ENCODE measurements around the gene RPTOR.

RPTOR gene

GRCh38 chr17:80992948-80993624 lies 448.4 kb downstream of the RPTOR start:
- peak; percentile 30 for DNase-seq

GRCh38 chr17:80995131-80995530 lies 450.5 kb downstream of the RPTOR start:
- DNase-seq = peak; percentile 24

- peak; percentile 26 for DNase-seq
Observed at GRCh38 chr17:80996422-80997305, 452.0 kb downstream of the RPTOR start.

DNA sequence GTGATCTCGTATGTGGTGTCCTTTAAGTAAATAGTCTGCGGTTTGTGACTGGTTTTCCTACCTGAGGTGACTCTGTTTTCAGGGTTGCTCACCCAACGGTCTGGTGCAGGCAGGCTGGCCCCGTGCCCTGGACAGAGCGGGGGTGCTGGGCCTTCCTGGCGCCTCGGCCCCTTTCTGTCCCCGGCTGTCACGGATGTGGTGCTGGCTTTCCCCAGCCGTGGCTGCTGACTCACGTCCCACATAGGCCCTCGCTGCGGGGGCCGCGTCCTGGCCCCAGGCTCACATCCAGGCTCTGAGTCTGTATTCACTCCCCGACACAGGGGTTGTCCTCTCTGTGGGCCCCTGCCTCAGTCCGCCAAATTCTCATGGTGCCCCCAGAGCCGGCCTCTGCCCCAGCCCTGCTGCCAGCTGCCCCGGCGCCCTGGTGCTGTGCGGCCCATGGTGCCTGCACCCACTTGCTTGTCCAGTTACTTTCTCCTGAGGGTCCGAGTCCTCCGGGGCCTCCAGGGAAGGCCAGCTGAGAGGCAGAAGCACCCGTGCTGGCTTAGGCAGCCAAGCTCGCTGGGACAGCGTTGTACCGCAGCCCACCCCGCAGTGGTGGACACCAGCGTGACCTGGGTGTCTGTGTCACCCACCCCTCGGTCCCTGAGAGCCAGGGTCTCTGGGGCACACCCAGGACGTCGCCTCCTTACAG lies 452.9 kb downstream of the RPTOR start:
- peak; percentile 34 for DNase-seq

DNA sequence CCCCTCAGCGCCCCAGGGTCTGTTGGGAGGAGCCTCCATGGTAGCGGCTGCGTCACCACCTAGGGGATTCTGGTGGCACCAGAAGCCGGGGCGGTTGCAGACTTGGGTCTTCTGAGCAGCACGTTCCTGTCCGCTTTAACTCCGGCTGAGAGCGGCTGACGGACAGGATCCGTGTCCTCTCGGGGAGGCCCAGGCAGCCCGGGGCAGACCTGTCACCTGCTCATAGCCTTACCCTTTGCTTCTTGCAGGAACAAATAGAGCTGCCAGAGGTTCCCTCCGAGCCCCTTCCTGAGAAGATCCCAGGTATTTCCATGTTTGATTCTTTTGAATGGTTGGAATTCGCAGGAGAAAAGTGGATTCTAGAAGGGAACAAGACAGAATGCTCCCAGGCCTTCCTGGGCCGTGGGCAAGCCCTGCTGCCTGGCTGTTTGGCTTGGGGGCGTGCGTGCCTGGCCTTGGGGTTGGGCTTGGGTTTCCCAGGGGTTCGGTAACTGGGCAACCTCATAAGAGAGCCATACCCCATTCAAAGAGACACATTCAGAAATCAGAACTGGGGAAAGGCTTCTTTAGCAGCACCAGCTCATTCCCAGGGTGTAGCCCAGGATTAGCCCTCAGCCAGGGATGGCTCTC lies 453.6 kb downstream of the RPTOR start:
- DNase-seq = peak; percentile 15

- DNase-seq = peak; percentile 26
Observed at GRCh38 chr17:80998748-80999535, 454.3 kb downstream of the RPTOR start.

GRCh38 chr17:80999536-81000333 lies 455.1 kb downstream of the RPTOR start:
- peak; percentile 25 for DNase-seq

- peak; percentile 28 for DNase-seq
Observed at GRCh38 chr17:81000334-81000630, 455.6 kb downstream of the RPTOR start.

- peak; percentile 35 for DNase-seq
Observed at GRCh38 chr17:81000631-81001357, 456.2 kb downstream of the RPTOR start.

- no peak for DNase-seq
Observed at GRCh38 chr17:81002013-81002384, 457.4 kb downstream of the RPTOR start.

DNA sequence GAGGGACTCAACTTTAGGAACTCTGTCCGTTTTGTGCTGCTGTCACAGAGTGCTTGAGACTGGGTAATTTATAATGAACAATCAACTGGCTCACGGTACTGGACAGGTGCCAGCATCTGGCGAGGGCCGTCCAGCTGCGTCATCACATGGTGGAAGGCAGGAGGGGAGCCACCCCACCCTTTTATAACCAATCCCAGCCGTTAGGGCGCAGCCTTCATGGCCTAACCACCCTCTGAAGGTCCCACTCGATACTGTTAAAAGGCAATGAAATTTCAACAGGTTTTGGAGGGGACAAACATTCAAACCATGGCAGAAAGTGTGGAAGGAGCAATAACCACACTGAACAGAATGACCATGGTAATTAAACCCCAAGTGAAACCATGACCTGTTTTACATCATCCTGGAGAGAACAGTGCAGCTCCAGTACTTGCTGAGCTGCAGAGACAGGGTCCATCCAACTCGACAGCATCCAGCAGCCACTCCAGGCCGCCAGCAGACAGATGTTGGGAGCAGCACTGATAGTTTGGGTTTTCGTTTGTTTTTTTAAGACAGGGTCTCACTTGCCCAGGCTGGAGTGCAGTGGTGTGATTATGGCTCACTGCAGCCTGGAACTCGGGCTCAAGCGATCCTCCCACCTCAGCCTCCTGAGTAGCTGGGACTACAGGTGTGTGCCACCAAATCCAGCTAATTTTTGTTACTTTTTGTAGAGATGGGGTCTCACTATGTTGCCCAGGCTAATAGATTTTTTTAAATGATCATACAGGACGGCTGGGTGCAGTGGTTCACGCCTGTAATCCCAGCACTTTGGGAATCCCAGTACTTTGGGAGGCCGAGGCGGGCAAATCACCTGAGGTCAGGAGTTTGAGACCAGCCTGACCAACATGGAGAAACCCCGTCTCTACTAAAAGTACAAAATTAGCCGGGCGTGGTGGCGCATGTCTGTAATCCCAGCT lies 458.0 kb downstream of the RPTOR start:
- DNase-seq = peak; percentile 42

DNA sequence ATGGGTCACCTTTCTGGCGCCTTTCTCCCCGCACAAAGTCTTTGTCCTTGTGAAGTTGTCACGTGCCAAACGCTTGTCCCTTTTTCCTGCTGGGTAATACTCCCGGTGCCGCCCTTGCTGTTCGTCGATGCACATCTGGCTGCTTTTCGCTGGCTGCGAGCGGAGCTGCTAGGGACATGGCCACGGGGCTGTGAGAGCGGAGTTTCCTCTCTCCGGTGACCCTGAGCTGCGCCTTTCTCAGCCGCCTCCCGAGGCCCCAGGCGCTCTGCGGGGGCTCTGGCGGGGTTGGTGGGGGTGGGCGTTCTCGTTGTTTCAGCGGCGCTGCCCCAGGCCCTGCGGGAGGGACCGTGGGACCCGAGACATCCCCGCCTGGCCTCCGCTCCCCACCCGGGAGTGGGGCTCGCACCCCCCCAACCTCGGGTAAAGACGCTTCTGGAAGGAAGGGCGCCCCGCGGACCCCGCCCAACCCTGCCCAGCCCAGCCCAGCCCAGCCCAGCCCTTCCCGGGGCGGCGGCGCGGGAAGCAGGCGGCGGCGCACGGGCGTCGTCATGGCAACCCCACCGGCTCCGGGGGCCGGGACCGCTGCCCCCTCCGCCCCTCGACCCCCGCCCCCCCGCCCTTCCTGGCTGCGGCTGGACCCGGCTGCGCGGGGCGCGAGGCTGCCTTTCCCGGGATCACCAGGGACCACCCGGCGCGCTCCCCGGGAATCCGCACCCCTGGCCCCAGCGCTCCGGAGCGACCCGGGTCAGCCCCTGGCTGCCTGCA lies 459.3 kb downstream of the RPTOR start:
- DNase-seq = peak; percentile 49

DNA sequence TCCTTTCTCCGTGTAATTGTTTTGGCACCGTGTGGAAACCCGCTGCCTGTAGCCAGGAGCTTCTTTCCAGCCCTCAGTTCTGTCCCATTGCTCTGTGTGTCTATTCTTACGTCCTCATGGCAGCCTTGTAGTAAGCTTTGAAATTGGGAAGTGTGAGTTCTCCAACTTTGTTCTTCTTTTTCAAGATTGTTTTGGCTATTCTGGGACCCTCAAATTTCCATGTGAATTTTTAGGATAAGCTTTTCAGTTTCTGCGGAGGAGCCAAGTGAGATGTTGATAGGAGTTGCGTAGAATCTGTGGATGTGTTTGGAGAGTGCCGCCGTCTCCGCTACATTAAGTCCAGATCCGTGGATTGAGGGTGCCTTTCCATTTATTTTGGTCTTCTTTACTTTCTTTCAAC lies 462.3 kb downstream of the RPTOR start:
- DNase-seq = no peak

DNA sequence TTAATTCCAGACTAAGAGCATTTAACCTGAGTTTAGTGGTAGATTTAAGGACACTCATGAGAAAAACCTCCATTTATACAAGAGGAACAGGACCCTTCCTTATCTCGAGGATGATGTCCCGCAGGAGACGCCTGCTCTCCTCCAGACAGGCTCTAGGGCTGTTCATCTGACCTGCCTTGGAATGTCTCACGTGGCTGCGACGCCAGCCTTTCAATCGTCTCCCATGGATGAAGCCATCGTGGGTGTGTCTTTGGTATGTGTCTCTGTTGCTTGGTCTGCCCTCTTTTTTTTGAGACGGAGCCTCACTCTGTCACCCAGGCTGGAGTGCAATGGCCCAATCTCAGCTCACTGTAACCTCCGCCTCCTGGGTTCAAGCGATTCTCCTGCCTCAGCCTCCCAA lies 463.5 kb downstream of the RPTOR start:
- DNase-seq = no peak

GRCh38 chr17:81009136-81009535 lies 464.5 kb downstream of the RPTOR start:
- DNase-seq = peak; percentile 45

DNA sequence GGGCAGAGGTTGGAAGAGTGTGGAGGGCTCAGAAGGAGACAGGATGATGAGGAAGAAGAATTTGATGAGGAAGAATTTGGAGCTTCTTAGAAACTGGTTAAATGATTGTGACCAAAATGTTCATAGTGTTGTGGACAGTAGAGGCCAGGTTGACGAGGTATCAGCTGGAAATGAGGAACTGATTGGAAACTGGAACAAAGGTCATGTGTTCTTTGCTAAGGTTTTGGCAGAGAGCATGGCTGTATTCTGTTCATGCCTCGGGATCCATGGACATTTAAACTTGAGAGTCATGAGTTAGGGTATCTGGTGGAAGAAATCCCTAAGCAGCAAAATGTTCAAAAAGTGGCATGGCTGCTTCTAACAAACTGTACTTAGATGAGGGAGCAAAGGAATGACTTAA lies 466.3 kb downstream of the RPTOR start:
- no peak for DNase-seq

DNA sequence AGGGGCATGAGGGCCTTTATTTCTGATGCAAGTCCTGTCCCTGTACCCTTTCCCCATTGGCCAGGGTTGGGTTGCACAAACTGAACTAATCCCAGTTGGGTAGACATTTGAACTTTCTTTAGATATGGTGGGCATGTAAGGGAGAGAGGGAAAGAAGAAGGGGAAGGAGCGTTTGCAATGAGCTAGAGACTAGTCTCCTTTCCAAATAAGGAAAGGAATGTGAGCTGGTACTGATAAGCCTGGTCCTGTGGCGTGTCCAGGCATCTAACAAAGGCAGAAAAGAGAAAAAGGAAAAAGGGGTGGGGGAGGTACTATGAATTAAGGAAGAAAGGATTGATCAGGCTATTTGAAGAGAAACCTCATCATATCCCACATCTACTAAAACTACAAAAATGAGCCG lies 467.3 kb downstream of the RPTOR start:
- DNase-seq = peak; percentile 4

GRCh38 chr17:81012574-81013447 lies 468.2 kb downstream of the RPTOR start:
- DNase-seq = peak; percentile 8
